8988T (cell line): ENCODE measurements around the gene PPM1H.
"Not testable (repeated sequence)": the region's sequence is repeated elsewhere in the genome, so short reads cannot be mapped to it uniquely, and the experiment has no call there.

ENCODE experiments used
- DNase-seq: peaks from one replicate; pipeline ENCODE4 v3.0.0; 2011

Gene PPM1H

GRCh38 chr12:62903151-62903550 lies 31.8 kb downstream of the PPM1H start:
- no peak for DNase-seq

- no peak for DNase-seq
These were observed 34.2 kb downstream of the PPM1H start for GRCh38 chr12:62900686-62901272.

- DNase-seq: no peak
These were observed 35.2 kb downstream of the PPM1H start for GRCh38 chr12:62899568-62900390.

- no peak for DNase-seq
These were observed 36.4 kb downstream of the PPM1H start for GRCh38 chr12:62898526-62898925.

- DNase-seq: no peak
These were observed 39.5 kb downstream of the PPM1H start for GRCh38 chr12:62895351-62895877.

GRCh38 chr12:62893276-62893675 lies 41.7 kb downstream of the PPM1H start:
- DNase-seq: no peak

- DNase-seq: no peak
These were observed 43.0 kb downstream of the PPM1H start for GRCh38 chr12:62891805-62892549.

GRCh38 chr12:62888454-62889110 lies 46.4 kb downstream of the PPM1H start:
- no peak for DNase-seq

- no peak for DNase-seq
These were observed 48.2 kb downstream of the PPM1H start for GRCh38 chr12:62886796-62887195.

- DNase-seq: no peak
These were observed 49.7 kb downstream of the PPM1H start for GRCh38 chr12:62885242-62885641.

- not testable (repeated sequence) for DNase-seq
These were observed 50.1 kb downstream of the PPM1H start for GRCh38 chr12:62884832-62885231.

- DNase-seq: no peak
These were observed 52.3 kb downstream of the PPM1H start for GRCh38 chr12:62882696-62883095.

GRCh38 chr12:62882140-62882539 lies 52.8 kb downstream of the PPM1H start:
- no peak for DNase-seq

- DNase-seq: no peak
These were observed 55.3 kb downstream of the PPM1H start for GRCh38 chr12:62879691-62880090.

GRCh38 chr12:62879228-62879627 lies 55.7 kb downstream of the PPM1H start:
- DNase-seq: not testable (repeated sequence)

GRCh38 chr12:62878211-62878610 lies 56.7 kb downstream of the PPM1H start:
- DNase-seq: no peak

- no peak for DNase-seq
These were observed 57.9 kb downstream of the PPM1H start for GRCh38 chr12:62876938-62877548.

- DNase-seq: no peak
These were observed 61.0 kb downstream of the PPM1H start for GRCh38 chr12:62873826-62874448.

GRCh38 chr12:62873116-62873825 lies 61.7 kb downstream of the PPM1H start:
- DNase-seq: no peak

GRCh38 chr12:62868820-62869219 lies 66.1 kb downstream of the PPM1H start:
- no peak for DNase-seq

GRCh38 chr12:62866451-62867082 lies 68.4 kb downstream of the PPM1H start:
- no peak for DNase-seq
